Endothelial cell of umbilical vein (primary cell): ENCODE data around the gene GET4. TPM values are rescaled to one million over a fixed set of nuclear protein-coding genes. Genes with fewer than 3 reads are reported as not detected.
A peak's percentile ranks its signal among the peaks of the same experiment; 100 is the strongest.
"Not testable (repeated sequence)": the region's sequence is repeated elsewhere in the genome, so short reads cannot be mapped to it uniquely, and the experiment has no call there.

Experiments
- BruUV-seq: library from RNA; stranded (reverse); fragments of 400-500 nt; replicated peaks from 2 replicates; lab custom pipeline; 2021; lab: Mats Ljungman, UMichigan
- CTCF ChIA-PET: fragments of 300-600, 350-600 bp; sonication (Branson Sonifier 250); formaldehyde crosslinking; loops from one replicate; lab custom pipeline; 2021; ENCODE audit warnings: antibody characterized with exemption, inconsistent platforms; lab: Charles Lee
- POLR2A ChIA-PET: fragments of 300-600, 350-600 bp; sonication (Branson Sonifier 250); formaldehyde crosslinking; loops from one replicate; lab custom pipeline; 2021; ENCODE audit warnings: antibody characterized with exemption, inconsistent platforms; lab: Charles Lee
- DNase-seq: peaks from one replicate; pipeline ENCODE4 v3.0.0-alpha.2; 2011; ENCODE audit warnings: low read depth, low spot score
- FAIRE-seq: peaks from 2 replicates; lab custom pipeline; 2011; peaks lifted over from hg19 to GRCh38; lab: Jason Lieb, UNC
- H2AFZ ChIP-seq: 2 replicates; pipeline ENCODE4 v1.6.0; 2012; ENCODE audit warnings: low read depth, low read length, control low read depth, inconsistent platforms
- H3K27ac ChIP-seq: 2 replicates; pipeline ENCODE4 v1.5.1; 2011; ENCODE audit warnings: low read depth, mild to moderate bottlenecking, control low read depth, low read length, moderate library complexity; ENCODE audit not compliant: insufficient read depth
- H3K27me3 ChIP-seq, 2 experiments: 2 replicates each; pipeline versions ENCODE4 v1.6.0 to v1.6.1; 2011; ENCODE audit warnings: low read length in 2 of 2, mixed read lengths in 1 of 2; ENCODE audit not compliant: control insufficient read depth in 2 of 2, insufficient read depth in 2 of 2
- H3K36me3 ChIP-seq, 2 experiments: 2 replicates in 1 of 2; 3 replicates in 1 of 2; pipeline ENCODE4 v1.5.1; 2011; ENCODE audit warnings: low read length in 2 of 2, mild to moderate bottlenecking in 1 of 2, moderate library complexity in 1 of 2; ENCODE audit not compliant: control insufficient read depth in 2 of 2, insufficient read depth in 2 of 2; ENCODE audit errors: extremely low read depth in 1 of 2
- H3K4me1 ChIP-seq: 3 replicates; pipeline ENCODE4 v1.5.1; 2011; ENCODE audit warnings: mild to moderate bottlenecking, low read length; ENCODE audit not compliant: control insufficient read depth, insufficient read depth; ENCODE audit errors: extremely low read depth
- H3K4me2 ChIP-seq: 2 replicates; pipeline ENCODE4 v1.6.1; 2011; ENCODE audit warnings: low read length, control low read depth, mixed read lengths; ENCODE audit not compliant: insufficient read depth
- H3K4me3 ChIP-seq, 3 experiments: fragments of 200-600 bp in 1 of 3; sonication (generic), shearing (Covaris generic) in 1 of 3; replicated peaks in 1 of 3; 2 replicates each; pipeline ENCODE4 v1.5.1; 2011 to 2016; ENCODE audit warnings: control low read depth in 3 of 3, low read length in 3 of 3, mild to moderate bottlenecking in 2 of 3, inconsistent platforms in 1 of 3, low read depth in 1 of 3, moderate library complexity in 1 of 3; ENCODE audit not compliant: insufficient read depth in 1 of 3
- H3K79me2 ChIP-seq: 2 replicates; pipeline ENCODE4 v1.6.0; 2012; ENCODE audit warnings: low read length, inconsistent platforms; ENCODE audit not compliant: control insufficient read depth, insufficient read depth
- H3K9ac ChIP-seq: replicated peaks from 2 replicates; pipeline ENCODE3; 2011; ENCODE audit warnings: low read length, control low read depth; ENCODE audit not compliant: insufficient read depth; ENCODE audit errors: extremely low read depth
- H3K9me1 ChIP-seq: replicated peaks from 3 replicates; pipeline ENCODE4 v1.6.0; 2011; ENCODE audit warnings: mild to moderate bottlenecking, low read length; ENCODE audit not compliant: control insufficient read depth, insufficient read depth; ENCODE audit errors: extremely low read depth
- H3K9me3 ChIP-seq: replicated peaks from 2 replicates; pipeline ENCODE4 v1.5.1; 2012; ENCODE audit warnings: low read length, inconsistent platforms; ENCODE audit not compliant: control insufficient read depth, insufficient read depth
- H4K20me1 ChIP-seq: replicated peaks from 2 replicates; pipeline ENCODE3; 2011; ENCODE audit warnings: mild to moderate bottlenecking, low read length; ENCODE audit not compliant: control insufficient read depth, insufficient read depth; ENCODE audit errors: extremely low read depth
- dilution Hi-C: fragments of 300-500 bp; cut with MboI; formaldehyde crosslinking; loops from one replicate; pipeline ENCODE4 v1.15.0; 2019; ENCODE audit warnings: low sequenced_read_pairs; ENCODE audit not compliant: extremely low pct_ligation_motif_present
- intact Hi-C: fragments of 100-400 bp; cut with micrococcal nuclease; formaldehyde crosslinking; loops from one replicate; pipeline ENCODE4 v1.10.0; 2022
- polyA plus RNA-seq, 4 experiments: library from polyadenylated mRNA; depleted of rRNA in 3 of 4; stranded (reverse) in 3 of 4; unstranded in 1 of 4; fragments of >200 nt; gene quantifications; 2 replicates each; pipeline versions ENCODE4 v1.2.1 to v1.2.3, GENCODE V29; 2011 to 2012; ENCODE audit warnings: missing spikeins in 1 of 4
- total RNA-seq: library from RNA; stranded (reverse); gene quantifications from 2 replicates; pipeline ENCODE4 v1.2.3, GENCODE V29; 2021
- TF ChIP-seq, protein P1 (sequence below), 2 donors: IDR thresholded peaks; 1 replicate in 1 of 2; 2 replicates in 1 of 2; pipeline ENCODE4 v1.5.1; 2011; ENCODE audit warnings: low read length in 2 of 2, mild to moderate bottlenecking in 2 of 2, moderate library complexity in 2 of 2, control low read depth in 1 of 2, inconsistent platforms in 1 of 2, low read depth in 1 of 2; ENCODE audit not compliant: insufficient read depth in 1 of 2; ENCODE audit errors: extremely low read depth in 1 of 2

Gene GET4
- total and polyA plus RNA-seq, 2 donors (not counting 3 experiments of a cell fraction or from before 2014, with no cell fraction given): 48.4 to 58.1 TPM

DNA sequence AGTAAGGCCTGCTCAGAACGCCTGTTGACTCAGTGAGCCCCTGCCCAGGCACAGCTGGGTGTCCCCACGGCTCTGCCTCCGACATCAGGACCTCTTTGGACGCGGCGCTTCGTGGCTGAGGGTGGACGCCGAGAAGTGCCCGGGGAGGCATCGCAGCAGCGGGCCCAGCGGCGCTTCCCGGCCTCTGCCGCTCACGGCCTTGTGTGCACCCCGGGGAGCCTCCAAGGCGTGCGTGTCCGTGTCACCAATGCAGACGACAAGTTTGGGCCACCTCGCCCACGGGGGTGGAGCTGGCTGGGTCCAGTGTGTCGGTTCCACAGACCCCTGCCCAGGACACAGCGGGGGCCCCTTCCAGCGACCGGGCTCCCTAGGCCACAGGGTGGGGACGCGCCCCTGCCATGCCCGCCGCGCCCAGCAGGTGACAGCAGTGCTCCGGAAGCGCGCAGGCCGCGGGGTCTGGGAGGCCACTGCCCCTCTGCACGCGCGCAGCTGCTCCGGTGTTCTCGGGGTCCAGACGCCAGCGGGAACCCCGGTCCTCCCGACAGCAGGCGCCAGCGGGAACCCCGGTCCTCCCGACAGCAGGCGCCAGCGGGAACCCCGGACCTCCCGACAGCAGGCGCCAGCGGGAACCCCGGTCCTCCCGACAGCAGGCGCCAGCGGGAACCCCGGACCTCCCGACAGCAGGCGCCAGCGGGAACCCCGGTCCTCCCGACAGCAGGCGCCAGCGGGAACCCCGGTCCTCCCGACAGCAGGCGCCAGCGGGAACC, 32.4 kb downstream of the GET4 start:
- DNase-seq, H3K9ac ChIP-seq, H3K79me2 ChIP-seq, H3K27ac ChIP-seq, POLR2A ChIA-PET, H3K4me2 ChIP-seq, dilution Hi-C loops, H3K36me3 ChIP-seq, H3K9me3 ChIP-seq, H3K9me1 ChIP-seq, FAIRE-seq, H2AFZ ChIP-seq, H3K4me3 ChIP-seq, BruUV-seq, H4K20me1 ChIP-seq, H3K4me1 ChIP-seq: not testable (repeated sequence)
- CTCF ChIA-PET: interaction anchor here (0.7 to 2.2 kb wide), 5 partner anchors 22 to 268 kb away, joined by 3 to 9 read pairs (median 3); partner anchors contain the start of gene COX19
- intact Hi-C loops: loop anchor here (2.0 to 5.0 kb wide), 3 partner anchors 46 to 268 kb away; partner anchors contain the start of gene ADAP1
- TF ChIP-seq, protein P1, sequence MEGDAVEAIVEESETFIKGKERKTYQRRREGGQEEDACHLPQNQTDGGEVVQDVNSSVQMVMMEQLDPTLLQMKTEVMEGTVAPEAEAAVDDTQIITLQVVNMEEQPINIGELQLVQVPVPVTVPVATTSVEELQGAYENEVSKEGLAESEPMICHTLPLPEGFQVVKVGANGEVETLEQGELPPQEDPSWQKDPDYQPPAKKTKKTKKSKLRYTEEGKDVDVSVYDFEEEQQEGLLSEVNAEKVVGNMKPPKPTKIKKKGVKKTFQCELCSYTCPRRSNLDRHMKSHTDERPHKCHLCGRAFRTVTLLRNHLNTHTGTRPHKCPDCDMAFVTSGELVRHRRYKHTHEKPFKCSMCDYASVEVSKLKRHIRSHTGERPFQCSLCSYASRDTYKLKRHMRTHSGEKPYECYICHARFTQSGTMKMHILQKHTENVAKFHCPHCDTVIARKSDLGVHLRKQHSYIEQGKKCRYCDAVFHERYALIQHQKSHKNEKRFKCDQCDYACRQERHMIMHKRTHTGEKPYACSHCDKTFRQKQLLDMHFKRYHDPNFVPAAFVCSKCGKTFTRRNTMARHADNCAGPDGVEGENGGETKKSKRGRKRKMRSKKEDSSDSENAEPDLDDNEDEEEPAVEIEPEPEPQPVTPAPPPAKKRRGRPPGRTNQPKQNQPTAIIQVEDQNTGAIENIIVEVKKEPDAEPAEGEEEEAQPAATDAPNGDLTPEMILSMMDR (IDR thresholded peaks at IDR 0.05; ENCODE audit: extremely low read depth in 1 of 2, insufficient read depth in 1 of 2, low read depth in 1 of 2, low read length in 2 of 2): peak; percentile 65 to 74
- H3K27me3 ChIP-seq: peaks cover 6 to 11% of the 10 kb centered on the region in 2 experiments
